ENCODE measurements around the gene TRHDE. TPM values are rescaled to one million over a fixed set of nuclear protein-coding genes. Genes with fewer than 3 reads are reported as not detected.

The TRHDE gene
- total and polyA plus RNA-seq, 4 donors = 0.19 to 7.5 (median 3.5) TPM

DNA sequence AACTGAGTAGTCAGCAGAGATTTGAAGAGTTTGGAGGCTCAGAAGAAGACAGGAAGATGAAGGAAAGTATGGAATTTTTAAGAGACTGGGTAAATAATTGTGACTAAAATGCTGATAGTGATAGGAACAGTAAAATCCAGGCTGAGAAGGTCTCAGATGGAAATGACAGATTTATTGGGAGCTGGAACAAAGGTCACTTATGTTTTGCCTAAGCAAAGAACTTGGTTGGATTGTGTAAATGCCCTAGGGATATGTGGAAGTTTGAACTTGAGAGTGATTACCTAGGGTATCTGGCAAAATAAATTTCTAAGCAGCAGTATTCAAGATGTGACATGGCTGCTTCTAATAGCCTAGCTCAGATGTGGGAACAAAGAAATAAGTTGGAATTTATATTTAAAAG is 180.9 kb downstream of the TRHDE start:
- Histone ChIP-seq H3K27ac (ENCODE audit: low read depth in 1 of 2, low read length in 1 of 2) (no peak overlapping the region), H3K4me1 (ENCODE audit: control insufficient read depth in 5 of 5, insufficient read depth in 5 of 5, low read length in 5 of 5) (no peaks in the 10 kb centered on the region), H3K27me3 (ENCODE audit: control insufficient read depth in 3 of 3, insufficient read depth in 3 of 3, low read length in 2 of 3) (no peaks in the 10 kb centered on the region), H3K9me3 (ENCODE audit: control insufficient read depth in 4 of 4, insufficient read depth in 3 of 4, low read length in 3 of 4) (peaks cover 0 to 4% (median 2%) of the 10 kb centered on the region in 4 donors), H3K36me3 (ENCODE audit: control insufficient read depth in 4 of 4, insufficient read depth in 4 of 4, low read length in 4 of 4) (no peaks in the 10 kb centered on the region), H3K9ac (ENCODE audit: insufficient read depth in 1 of 2, low read length in 2 of 2) (no peak overlapping the region), H3K4me3 (no peak overlapping the region)
- DNase-seq = no peak
- no peak for ATAC-seq (ENCODE audit: insufficient read depth, low FRiP score)
- TF ChIP-seq, protein P1, sequence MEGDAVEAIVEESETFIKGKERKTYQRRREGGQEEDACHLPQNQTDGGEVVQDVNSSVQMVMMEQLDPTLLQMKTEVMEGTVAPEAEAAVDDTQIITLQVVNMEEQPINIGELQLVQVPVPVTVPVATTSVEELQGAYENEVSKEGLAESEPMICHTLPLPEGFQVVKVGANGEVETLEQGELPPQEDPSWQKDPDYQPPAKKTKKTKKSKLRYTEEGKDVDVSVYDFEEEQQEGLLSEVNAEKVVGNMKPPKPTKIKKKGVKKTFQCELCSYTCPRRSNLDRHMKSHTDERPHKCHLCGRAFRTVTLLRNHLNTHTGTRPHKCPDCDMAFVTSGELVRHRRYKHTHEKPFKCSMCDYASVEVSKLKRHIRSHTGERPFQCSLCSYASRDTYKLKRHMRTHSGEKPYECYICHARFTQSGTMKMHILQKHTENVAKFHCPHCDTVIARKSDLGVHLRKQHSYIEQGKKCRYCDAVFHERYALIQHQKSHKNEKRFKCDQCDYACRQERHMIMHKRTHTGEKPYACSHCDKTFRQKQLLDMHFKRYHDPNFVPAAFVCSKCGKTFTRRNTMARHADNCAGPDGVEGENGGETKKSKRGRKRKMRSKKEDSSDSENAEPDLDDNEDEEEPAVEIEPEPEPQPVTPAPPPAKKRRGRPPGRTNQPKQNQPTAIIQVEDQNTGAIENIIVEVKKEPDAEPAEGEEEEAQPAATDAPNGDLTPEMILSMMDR (IDR thresholded peaks at IDR 0.05; ENCODE audit: control extremely low read depth, extremely low read depth) = no peak

DNA sequence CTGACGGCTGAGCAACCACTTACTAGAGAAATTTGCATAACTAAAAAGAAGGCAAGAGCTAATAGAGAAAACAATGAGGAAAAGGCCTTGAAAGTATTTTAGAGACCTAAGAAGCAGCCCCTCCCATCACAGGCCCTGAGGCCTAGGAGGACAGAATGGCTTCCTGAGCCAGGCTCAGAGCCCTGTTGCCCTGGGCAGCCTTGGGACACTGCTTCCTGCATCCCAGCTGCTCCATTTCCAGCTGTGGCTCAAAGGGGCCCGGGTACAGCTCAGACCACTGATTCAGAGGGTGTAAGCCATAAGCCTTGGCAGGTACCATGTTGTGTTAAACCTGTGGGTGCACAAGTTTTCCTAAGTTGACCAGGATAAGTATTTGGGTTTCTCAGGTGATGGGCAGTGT is 181.4 kb downstream of the TRHDE start:
- Histone ChIP-seq H3K4me1 (ENCODE audit: control insufficient read depth in 5 of 5, insufficient read depth in 5 of 5, low read length in 5 of 5) (no peaks in the 10 kb centered on the region), H3K27me3 (ENCODE audit: control insufficient read depth in 3 of 3, insufficient read depth in 3 of 3, low read length in 2 of 3) (no peaks in the 10 kb centered on the region), H3K27ac (ENCODE audit: low read depth in 1 of 2, low read length in 1 of 2) (no peak overlapping the region), H3K9me3 (ENCODE audit: control insufficient read depth in 4 of 4, insufficient read depth in 3 of 4, low read length in 3 of 4) (peaks cover 0 to 4% (median 2%) of the 10 kb centered on the region in 4 donors), H3K4me3 (no peak overlapping the region), H3K36me3 (ENCODE audit: control insufficient read depth in 4 of 4, insufficient read depth in 4 of 4, low read length in 4 of 4) (no peaks in the 10 kb centered on the region), H3K9ac (ENCODE audit: insufficient read depth in 1 of 2, low read length in 2 of 2) (no peak overlapping the region)
- DNase-seq (no peak), ATAC-seq (ENCODE audit: insufficient read depth, low FRiP score) (no peak)
- TF ChIP-seq, protein P1 (IDR thresholded peaks at IDR 0.05; ENCODE audit: control extremely low read depth, extremely low read depth) = no peak
- 74 to 81% methylated on average over 2 of the region's 2 CpGs for WGBS, 2 donors

DNA sequence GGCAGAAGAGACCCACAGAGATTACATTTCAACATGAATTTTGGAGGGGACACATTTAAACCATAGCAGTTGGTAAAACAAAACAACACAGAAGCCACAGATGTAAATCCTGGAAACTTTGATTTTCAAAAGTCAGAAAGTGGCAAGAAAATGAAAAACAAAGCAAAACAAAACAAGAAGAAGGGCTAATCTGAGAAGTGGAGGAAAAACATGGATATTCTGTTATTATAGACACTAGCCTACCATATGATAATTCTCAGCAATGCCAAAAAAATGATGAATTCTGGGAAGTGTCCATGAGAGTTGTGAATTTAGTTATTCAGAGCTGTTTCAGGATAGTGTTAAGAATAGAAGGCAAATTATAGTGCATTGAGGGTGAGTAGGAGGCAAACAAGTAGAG is 192.3 kb downstream of the TRHDE start:
- H3K27ac ChIP-seq (ENCODE audit: low read depth in 1 of 2, low read length in 1 of 2) = no peak overlapping the region
- H3K9ac ChIP-seq (ENCODE audit: insufficient read depth in 1 of 2, low read length in 2 of 2) = no peak overlapping the region
- DNase-seq (no peak), ATAC-seq (ENCODE audit: insufficient read depth, low FRiP score) (no peak)
- no peaks in the 10 kb centered on the region for H3K9me3 ChIP-seq (ENCODE audit: control insufficient read depth in 4 of 4, insufficient read depth in 3 of 4, low read length in 3 of 4)
- no peaks in the 10 kb centered on the region for H3K4me1 ChIP-seq (ENCODE audit: control insufficient read depth in 5 of 5, insufficient read depth in 5 of 5, low read length in 5 of 5)
- H3K4me3 ChIP-seq = no peak overlapping the region
- no peaks in the 10 kb centered on the region for H3K27me3 ChIP-seq (ENCODE audit: control insufficient read depth in 3 of 3, insufficient read depth in 3 of 3, low read length in 2 of 3)
- TF ChIP-seq, protein P1 (IDR thresholded peaks at IDR 0.05; ENCODE audit: control extremely low read depth, extremely low read depth) = no peak
- H3K36me3 ChIP-seq (ENCODE audit: control insufficient read depth in 4 of 4, insufficient read depth in 4 of 4, low read length in 4 of 4) = no peaks in the 10 kb centered on the region

DNA sequence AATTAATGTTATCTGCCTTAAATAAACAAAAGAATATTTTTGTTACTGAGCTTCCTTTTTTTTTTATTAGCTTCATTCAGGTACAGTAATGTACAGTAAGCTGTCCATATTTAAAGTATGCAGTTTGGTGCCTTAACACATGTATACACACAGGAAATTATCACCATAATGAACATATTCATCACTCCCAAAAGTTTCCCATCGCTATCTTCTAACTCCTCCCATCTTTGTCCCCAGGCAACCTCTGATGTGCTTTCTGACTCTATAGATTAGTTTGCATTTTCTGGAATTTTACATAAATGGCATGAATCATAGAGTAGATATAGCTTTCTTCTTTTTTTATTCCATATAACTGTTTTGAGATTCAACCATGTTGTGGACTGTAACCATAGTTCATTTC is 193.0 kb downstream of the TRHDE start:
- ATAC-seq (ENCODE audit: insufficient read depth, low FRiP score) (no peak), DNase-seq (no peak)
- H3K27ac ChIP-seq (ENCODE audit: low read depth in 1 of 2, low read length in 1 of 2) = no peak overlapping the region
- 79 to 97% methylated on average over 1 of the region's 1 CpG for WGBS, 2 donors
- TF ChIP-seq, protein P1 (IDR thresholded peaks at IDR 0.05; ENCODE audit: control extremely low read depth, extremely low read depth) = no peak
- H3K36me3 ChIP-seq (ENCODE audit: control insufficient read depth in 4 of 4, insufficient read depth in 4 of 4, low read length in 4 of 4) = no peaks in the 10 kb centered on the region
- H3K9me3 ChIP-seq (ENCODE audit: control insufficient read depth in 4 of 4, insufficient read depth in 3 of 4, low read length in 3 of 4) = no peaks in the 10 kb centered on the region
- H3K9ac ChIP-seq (ENCODE audit: insufficient read depth in 1 of 2, low read length in 2 of 2) = no peak overlapping the region
- no peaks in the 10 kb centered on the region for H3K4me1 ChIP-seq (ENCODE audit: control insufficient read depth in 5 of 5, insufficient read depth in 5 of 5, low read length in 5 of 5)
- no peaks in the 10 kb centered on the region for H3K27me3 ChIP-seq (ENCODE audit: control insufficient read depth in 3 of 3, insufficient read depth in 3 of 3, low read length in 2 of 3)
- no peak overlapping the region for H3K4me3 ChIP-seq
